Mononuclear cell (primary cell): Measurements from ENCODE around the gene TTYH2. TPM values are rescaled to one million over a fixed set of nuclear protein-coding genes. Genes with fewer than 3 reads are reported as not detected.

Source experiments
- H3K27me3 ChIP-seq: 2 replicates; pipeline ENCODE4 v1.6.0; 2011; ENCODE audit warnings: low read length, control low read depth; ENCODE audit not compliant: insufficient read depth
- H3K4me1 ChIP-seq: 2 replicates; pipeline ENCODE4 v1.5.1; 2011; ENCODE audit warnings: mild to moderate bottlenecking, low read length, control low read depth; ENCODE audit not compliant: insufficient read depth
- H3K4me3 ChIP-seq: 2 replicates; pipeline ENCODE4 v1.5.1; 2011; ENCODE audit warnings: mild to moderate bottlenecking, low read length, moderate library complexity
- H3K9me3 ChIP-seq: 2 replicates; pipeline ENCODE4 v1.5.1; 2011; ENCODE audit warnings: low read depth, mild to moderate bottlenecking, control low read depth, low read length
- total RNA-seq: library from RNA; depleted of rRNA; stranded (reverse); fragments of >200 nt; gene quantifications from one replicate; pipeline ENCODE4 v1.2.3, GENCODE V29; 2012

The TTYH2 gene
- total RNA-seq, 1 donor = 8.5 TPM

- Histone ChIP-seq H3K27me3 (no peaks in the 10 kb centered on the region), H3K4me1 (peaks cover 49% of the 10 kb centered on the region), H3K4me3 (peak within 1 kb of the TSS; percentile 96), H3K9me3 (no peaks in the 10 kb centered on the region)
Measured at GRCh38 chr17:74203439-74204240, 9.7 kb upstream of the TTYH2 start, which contains the start of gene RPL38. TSS of gene RPL38 (plus strand) at chr17:74203678. CDS start at chr17:74203956, 278 bp downstream.

GRCh38 chr17:74204474-74204873, 8.9 kb upstream of the TTYH2 start:
- H3K4me3 ChIP-seq = peak overlapping the region; percentile 96
- H3K27me3 ChIP-seq = no peaks in the 10 kb centered on the region
- H3K9me3 ChIP-seq = no peaks in the 10 kb centered on the region
- peaks cover 44% of the 10 kb centered on the region for H3K4me1 ChIP-seq

GRCh38 chr17:74205274-74205673, 8.1 kb upstream of the TTYH2 start:
- Histone ChIP-seq H3K4me3 (no peak overlapping the region), H3K4me1 (peaks cover 40% of the 10 kb centered on the region), H3K27me3 (no peaks in the 10 kb centered on the region), H3K9me3 (no peaks in the 10 kb centered on the region)

- Histone ChIP-seq H3K9me3 (no peaks in the 10 kb centered on the region), H3K4me3 (no peak overlapping the region), H3K27me3 (no peaks in the 10 kb centered on the region), H3K4me1 (peaks cover 49% of the 10 kb centered on the region)
Measured at GRCh38 chr17:74206332-74206818, 7.0 kb upstream of the TTYH2 start.

GRCh38 chr17:74210191-74211140, 2.9 kb upstream of the TTYH2 start:
- Histone ChIP-seq H3K4me3 (no peak overlapping the region), H3K9me3 (no peaks in the 10 kb centered on the region), H3K27me3 (no peaks in the 10 kb centered on the region), H3K4me1 (peaks cover 64% of the 10 kb centered on the region)

- Histone ChIP-seq H3K27me3 (no peaks in the 10 kb centered on the region), H3K4me1 (peaks cover 64% of the 10 kb centered on the region), H3K9me3 (no peaks in the 10 kb centered on the region), H3K4me3 (peak overlapping the region; percentile 47)
Measured at GRCh38 chr17:74211141-74211911, 2.0 kb upstream of the TTYH2 start.

- Histone ChIP-seq H3K4me1 (peaks cover 63% of the 10 kb centered on the region), H3K9me3 (no peaks in the 10 kb centered on the region), H3K4me3 (peak overlapping the region; percentile 47), H3K27me3 (no peaks in the 10 kb centered on the region)
Measured at GRCh38 chr17:74211912-74212208, 1.5 kb upstream of the TTYH2 start.

- Histone ChIP-seq H3K4me1 (peaks cover 63% of the 10 kb centered on the region), H3K27me3 (no peaks in the 10 kb centered on the region), H3K4me3 (peak overlapping the region; percentile 47), H3K9me3 (no peaks in the 10 kb centered on the region)
Measured at GRCh38 chr17:74212209-74212912, 1.0 kb upstream of the TTYH2 start.

- H3K9me3 ChIP-seq = no peaks in the 10 kb centered on the region
- peaks cover 58% of the 10 kb centered on the region for H3K4me1 ChIP-seq
- no peaks in the 10 kb centered on the region for H3K27me3 ChIP-seq
- H3K4me3 ChIP-seq = peak overlapping the region; percentile 41
Measured at GRCh38 chr17:74213861-74214391, 555 bp downstream of the TTYH2 start.

- Histone ChIP-seq H3K4me3 (peak overlapping the region; percentile 41), H3K4me1 (peaks cover 65% of the 10 kb centered on the region), H3K9me3 (no peaks in the 10 kb centered on the region), H3K27me3 (no peaks in the 10 kb centered on the region)
Measured at GRCh38 chr17:74214484-74215341, 1.3 kb downstream of the TTYH2 start.

- H3K9me3 ChIP-seq = no peaks in the 10 kb centered on the region
- no peaks in the 10 kb centered on the region for H3K27me3 ChIP-seq
- H3K4me3 ChIP-seq = no peak overlapping the region
- H3K4me1 ChIP-seq = peaks cover 71% of the 10 kb centered on the region
Measured at GRCh38 chr17:74215342-74215727, 2.0 kb downstream of the TTYH2 start.

- Histone ChIP-seq H3K4me3 (no peak overlapping the region), H3K4me1 (peaks cover 64% of the 10 kb centered on the region)
Measured at GRCh38 chr17:74216505-74216904, 3.1 kb downstream of the TTYH2 start.

GRCh38 chr17:74217037-74217730, 3.8 kb downstream of the TTYH2 start:
- Histone ChIP-seq H3K27me3 (no peaks in the 10 kb centered on the region), H3K9me3 (no peaks in the 10 kb centered on the region), H3K4me3 (no peak overlapping the region), H3K4me1 (peaks cover 57% of the 10 kb centered on the region)

More at GRCh38 chr17:74216505-74216904, 3.1 kb downstream of the TTYH2 start:
- H3K27me3 ChIP-seq = no peaks in the 10 kb centered on the region
- H3K9me3 ChIP-seq = no peaks in the 10 kb centered on the region
